Aorta (tissue), 5 donors: ENCODE results near the gene NUDT22. TPM values are rescaled to one million over a fixed set of nuclear protein-coding genes. Genes with fewer than 3 reads are reported as not detected.

Experiments
- ATAC-seq: fragments of 200-7000 bp; cut with Tn5 transposase; one replicate; pipeline ENCODE4 v1.9.1; 2022; ENCODE audit warnings: moderate library complexity; ENCODE audit not compliant: low FRiP score
- DNase-seq, 2 donors: peaks; one replicate each; pipeline ENCODE4 v3.0.0-alpha.2; 2020
- H3K27ac ChIP-seq, 2 donors: one replicate each; pipeline ENCODE4 v1.5.1; 2013; ENCODE audit warnings: low read length in 2 of 2, mild to moderate bottlenecking in 2 of 2, moderate library complexity in 2 of 2, control low read depth in 1 of 2, inconsistent platforms in 1 of 2, low read depth in 1 of 2
- H3K27me3 ChIP-seq, 2 donors: one replicate each; pipeline ENCODE4 v1.6.1; 2013; ENCODE audit warnings: control low read depth in 1 of 2, low read length in 1 of 2, mild to moderate bottlenecking in 1 of 2, moderate library complexity in 1 of 2; ENCODE audit not compliant: insufficient read depth in 2 of 2, control insufficient read depth in 1 of 2
- H3K36me3 ChIP-seq, 2 donors: one replicate each; pipeline ENCODE4 v1.6.1; 2013; ENCODE audit warnings: control low read depth in 1 of 2, low read length in 1 of 2, mild to moderate bottlenecking in 1 of 2; ENCODE audit not compliant: insufficient read depth in 2 of 2, control insufficient read depth in 1 of 2
- H3K4me1 ChIP-seq, 2 donors: one replicate each; pipeline ENCODE4 v1.6.1; 2013; ENCODE audit warnings: low read length in 2 of 2, control low read depth in 1 of 2, mild to moderate bottlenecking in 1 of 2, moderate library complexity in 1 of 2; ENCODE audit not compliant: insufficient read depth in 2 of 2, control insufficient read depth in 1 of 2
- H3K4me3 ChIP-seq, 2 donors: one replicate each; pipeline ENCODE4 v1.5.1; 2013; ENCODE audit warnings: low read length in 2 of 2, control low read depth in 1 of 2, mild to moderate bottlenecking in 1 of 2
- H3K9me3 ChIP-seq: one replicate; pipeline ENCODE4 v1.6.1; 2013; ENCODE audit warnings: mild to moderate bottlenecking, low read length; ENCODE audit not compliant: control insufficient read depth
- WGBS, 2 donors: extraction: QIAGEN DNeasy Blood & Tissue Kit; methylation state at CpG; one replicate each; pipeline ENCODE4 v1.1.7; 2013; 5-methylcytosine and 5-hydroxymethylcytosine counted together
- intact Hi-C, 2 donors: fragments of 100-400 bp; cut with DNase I; formaldehyde crosslinking; loops; one replicate each; pipeline versions ENCODE4 v1.14.2 to v1.15.0; 2022
- polyA plus RNA-seq, 2 donors: library from polyadenylated mRNA; stranded (reverse); fragments of 200-250 nt; gene quantifications; one replicate each; pipeline ENCODE4 v1.2.3, GENCODE V29; 2013
- total RNA-seq, 2 donors: library from RNA; stranded (reverse); fragmentation: NEBNext Ultra II Directional; extraction: Animal tissue kit (Norgen Biotek cat#: 25700); gene quantifications; one replicate each; pipeline ENCODE4 v1.2.1, GENCODE V29; 2021
- donor health status: healthy with polysubstance abuse.
- donor health status: Bipolar disorder and iron deficiency.
- donor health status: DM: no; HTN: no; CAD: no.
- donor health status: DM: no; HTN: no; CAD: no.
- donor health status: DM: yes; HTN: yes; CAD: no.

Gene NUDT22
- total and polyA plus RNA-seq, 4 donors, result 36.7 to 98.8 (median 44.5) TPM

DNA sequence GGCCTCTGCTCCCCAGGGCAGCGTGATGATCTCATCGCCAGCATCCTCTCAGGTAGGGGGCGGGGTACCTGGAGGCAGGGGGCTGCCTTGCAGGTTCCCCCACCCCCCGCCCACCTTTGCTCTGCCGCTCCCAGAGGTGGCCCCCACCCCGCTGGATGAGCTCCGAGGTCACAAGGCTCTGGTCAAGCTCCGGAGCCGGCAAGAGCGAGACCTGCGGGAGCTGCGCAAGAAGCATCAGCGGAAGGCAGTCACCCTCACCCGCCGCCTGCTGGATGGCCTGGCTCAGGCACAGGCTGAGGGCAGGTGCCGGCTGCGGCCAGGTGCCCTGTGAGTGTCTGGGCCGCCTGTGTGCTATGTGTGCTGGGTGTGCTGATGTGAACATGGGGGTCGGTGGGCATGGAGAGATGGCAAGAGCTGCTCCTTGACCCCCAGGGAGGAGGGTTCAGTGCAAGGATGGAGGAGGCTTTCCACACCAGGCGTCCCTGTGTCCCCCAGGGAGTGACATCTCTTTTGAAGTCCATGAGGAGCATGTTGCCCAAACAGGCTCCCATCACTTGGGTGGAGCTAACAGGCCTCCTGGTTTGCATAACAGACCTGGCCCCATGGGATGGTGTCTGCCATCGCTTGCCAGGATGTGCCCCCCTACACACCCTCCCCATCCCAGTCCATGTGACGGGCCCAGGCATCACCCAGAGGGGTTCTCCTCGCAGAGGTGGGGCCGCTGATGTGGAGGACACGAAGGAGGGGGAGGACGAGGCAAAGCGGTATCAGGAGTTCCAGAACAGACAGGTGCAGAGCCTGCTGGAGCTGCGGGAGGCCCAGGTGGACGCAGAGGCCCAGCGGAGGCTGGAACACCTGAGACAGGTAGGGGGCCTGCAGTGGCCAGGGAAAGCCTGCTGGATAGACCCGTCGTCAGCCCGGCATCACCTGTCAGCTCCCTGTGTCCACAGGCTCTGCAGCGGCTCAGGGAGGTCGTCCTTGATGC is 39.4 kb downstream of the NUDT22 start:
- Histone ChIP-seq H3K4me3 (no peak overlapping the region), H3K4me1 (no peaks in the 10 kb centered on the region), H3K9me3 (no peaks in the 10 kb centered on the region), H3K27me3 (no peaks in the 10 kb centered on the region), H3K27ac (no peak overlapping the region), H3K36me3 (peaks cover 0 to 5% of the 10 kb centered on the region in 2 donors)
- intact Hi-C loops, result no loop called here
- DNase-seq (peak in 1 of 2 donors; percentile 47), ATAC-seq (no peak)
- 88 to 91% methylated on average over 34 to 35 of the region's 35 CpGs for WGBS, 2 donors

GRCh38 chr11:64266339-64266738 is 40.3 kb downstream of the NUDT22 start:
- no peaks in the 10 kb centered on the region for H3K9me3 ChIP-seq
- H3K36me3 ChIP-seq, result peaks cover 0 to 5% of the 10 kb centered on the region in 2 donors
- no peaks in the 10 kb centered on the region for H3K27me3 ChIP-seq
- 80 to 88% methylated on average over 15 of the region's 15 CpGs for WGBS, 2 donors
- DNase-seq (peak; percentile 50 to 73), ATAC-seq (no peak)
- no peak overlapping the region for H3K4me3 ChIP-seq
- intact Hi-C loops, result no loop called here
- H3K4me1 ChIP-seq, result no peaks in the 10 kb centered on the region
- H3K27ac ChIP-seq, result no peak overlapping the region

DNA sequence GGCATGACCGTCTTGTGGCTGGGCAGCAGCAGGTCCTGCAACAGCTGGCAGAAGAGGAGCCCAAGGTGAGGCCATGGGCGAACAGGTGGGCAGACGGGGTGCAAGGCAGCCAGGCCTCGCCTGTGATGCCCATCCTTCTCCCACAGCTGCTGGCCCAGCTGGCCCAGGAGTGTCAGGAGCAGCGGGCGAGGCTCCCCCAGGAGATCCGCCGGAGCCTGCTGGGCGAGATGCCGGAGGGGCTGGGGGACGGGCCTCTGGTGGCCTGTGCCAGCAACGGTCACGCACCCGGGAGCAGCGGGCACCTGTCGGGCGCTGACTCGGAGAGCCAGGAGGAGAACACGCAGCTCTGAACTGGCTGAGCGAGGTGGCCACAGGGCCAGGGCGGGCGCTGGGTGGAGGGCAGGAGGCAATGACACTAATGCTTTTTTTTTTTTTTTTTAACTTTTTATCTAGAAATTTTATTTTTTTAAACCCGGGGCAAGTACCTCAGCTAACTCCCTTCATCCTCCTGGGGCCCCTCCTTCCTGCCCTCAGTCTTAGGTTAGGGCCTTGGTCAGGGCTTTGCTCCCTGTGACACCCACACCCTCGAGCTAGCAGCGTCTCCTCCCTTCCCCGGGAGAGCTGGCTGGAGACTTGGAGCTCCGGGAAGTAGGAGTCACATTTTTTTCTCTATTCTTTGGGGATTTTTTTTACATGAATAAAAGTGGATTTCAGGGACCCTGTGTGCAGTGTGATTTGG is 41.3 kb downstream of the NUDT22 start:
- Histone ChIP-seq H3K4me1 (no peaks in the 10 kb centered on the region), H3K9me3 (no peaks in the 10 kb centered on the region), H3K4me3 (no peak overlapping the region), H3K27ac (no peak overlapping the region), H3K36me3 (peaks cover 0 to 5% of the 10 kb centered on the region in 2 donors), H3K27me3 (no peaks in the 10 kb centered on the region)
- no peak for ATAC-seq
- intact Hi-C loops, result no loop called here
- 81 to 85% methylated on average over 21 to 27 of the region's 27 CpGs for WGBS, 2 donors
- peak; percentile 66 to 77 for DNase-seq

GRCh38 chr11:64268025-64268892 is 42.2 kb downstream of the NUDT22 start:
- 51 to 52% methylated on average over 23 of the region's 23 CpGs for WGBS, 2 donors
- ATAC-seq, result no peak
- Histone ChIP-seq H3K4me3 (no peak overlapping the region), H3K9me3 (no peaks in the 10 kb centered on the region), H3K4me1 (no peaks in the 10 kb centered on the region), H3K27me3 (no peaks in the 10 kb centered on the region), H3K27ac (peak overlapping the region in 1 of 2 donors; percentile 72), H3K36me3 (peaks cover 0 to 3% of the 10 kb centered on the region in 2 donors)
- DNase-seq, result peak in 1 of 2 donors; percentile 79
- intact Hi-C loops, result loop anchor here in 1 of 2 donors (2.0 kb wide), 1 partner anchor 17 kb away; the partner anchor contains the start of gene PLCB3

GRCh38 chr11:64268893-64269539 is 42.9 kb downstream of the NUDT22 start:
- Histone ChIP-seq H3K27me3 (no peaks in the 10 kb centered on the region), H3K27ac (peak overlapping the region in 1 of 2 donors; percentile 72), H3K4me1 (no peaks in the 10 kb centered on the region), H3K4me3 (peak overlapping the region; percentile 46 to 49), H3K9me3 (no peaks in the 10 kb centered on the region), H3K36me3 (peaks cover 0 to 3% of the 10 kb centered on the region in 2 donors)
- WGBS, 2 donors, result 1% methylated on average over 34 of the region's 34 CpGs
- ATAC-seq (peak; percentile 26), DNase-seq (peak; percentile 81 to 88)
- intact Hi-C loops, result loop anchor here in 1 of 2 donors (2.0 kb wide), 1 partner anchor 18 kb away; the partner anchor contains the start of gene PLCB3

GRCh38 chr11:64269540-64270220 is 43.6 kb downstream of the NUDT22 start:
- peak overlapping the region in 1 of 2 donors; percentile 92 for H3K27ac ChIP-seq
- no peaks in the 10 kb centered on the region for H3K4me1 ChIP-seq
- H3K27me3 ChIP-seq, result no peaks in the 10 kb centered on the region
- DNase-seq (peak; percentile 98 to 99), ATAC-seq (peak; percentile 93)
- intact Hi-C loops, result loop anchor here in 1 of 2 donors (1.0 to 2.0 kb wide), 2 partner anchors 19 to 28 kb away; partner anchors contain the start of genes FKBP2 and PLCB3
- WGBS, 2 donors, result 0% methylated on average over 54 to 58 of the region's 58 CpGs
- H3K4me3 ChIP-seq, result peak overlapping the region; percentile 46 to 49
- H3K36me3 ChIP-seq, result peaks cover 0 to 3% of the 10 kb centered on the region in 2 donors
- H3K9me3 ChIP-seq, result no peaks in the 10 kb centered on the region

GRCh38 chr11:64275031-64275800 is 49.1 kb downstream of the NUDT22 start:
- Histone ChIP-seq H3K4me1 (no peaks in the 10 kb centered on the region), H3K27ac (no peak overlapping the region), H3K4me3 (no peak overlapping the region), H3K36me3 (peaks cover 0 to 2% of the 10 kb centered on the region in 2 donors), H3K9me3 (no peaks in the 10 kb centered on the region), H3K27me3 (no peaks in the 10 kb centered on the region)
- DNase-seq (no peak), ATAC-seq (no peak)
- WGBS, 2 donors, result 86 to 89% methylated on average over 15 of the region's 15 CpGs
- intact Hi-C loops, result no loop called here
